Measurements from ENCODE around the gene CYP4V2.
"Not testable (repeated sequence)": the region's sequence is repeated elsewhere in the genome, so short reads cannot be mapped to it uniquely, and the experiment has no call there.

CYP4V2 gene

DNA sequence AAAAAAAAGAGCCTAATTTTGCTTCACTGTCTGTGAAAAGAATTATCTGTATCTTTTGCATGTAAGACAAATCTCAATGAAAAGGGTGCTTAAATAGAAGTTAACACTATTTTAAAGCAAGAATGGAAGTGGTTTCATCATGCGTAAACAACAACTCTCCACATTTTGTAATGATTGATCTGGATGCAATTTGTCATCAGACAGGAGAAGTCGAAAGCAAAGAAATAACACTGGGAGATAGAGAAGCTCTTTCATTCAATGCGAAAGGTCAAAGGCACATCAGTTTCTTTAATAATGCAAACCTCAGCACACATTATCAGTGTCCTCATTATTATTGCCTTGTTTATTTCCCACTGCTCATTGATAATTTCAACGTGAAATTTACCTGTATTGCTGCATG, 44.8 kb downstream of the CYP4V2 start:
- H3K27me3 Mint-ChIP-seq (ENCODE audit: low read depth), result no peaks in the 10 kb centered on the region
- H3K36me3 Mint-ChIP-seq (ENCODE audit: low read depth), result no peaks in the 10 kb centered on the region
- TF ChIP-seq, protein P1, sequence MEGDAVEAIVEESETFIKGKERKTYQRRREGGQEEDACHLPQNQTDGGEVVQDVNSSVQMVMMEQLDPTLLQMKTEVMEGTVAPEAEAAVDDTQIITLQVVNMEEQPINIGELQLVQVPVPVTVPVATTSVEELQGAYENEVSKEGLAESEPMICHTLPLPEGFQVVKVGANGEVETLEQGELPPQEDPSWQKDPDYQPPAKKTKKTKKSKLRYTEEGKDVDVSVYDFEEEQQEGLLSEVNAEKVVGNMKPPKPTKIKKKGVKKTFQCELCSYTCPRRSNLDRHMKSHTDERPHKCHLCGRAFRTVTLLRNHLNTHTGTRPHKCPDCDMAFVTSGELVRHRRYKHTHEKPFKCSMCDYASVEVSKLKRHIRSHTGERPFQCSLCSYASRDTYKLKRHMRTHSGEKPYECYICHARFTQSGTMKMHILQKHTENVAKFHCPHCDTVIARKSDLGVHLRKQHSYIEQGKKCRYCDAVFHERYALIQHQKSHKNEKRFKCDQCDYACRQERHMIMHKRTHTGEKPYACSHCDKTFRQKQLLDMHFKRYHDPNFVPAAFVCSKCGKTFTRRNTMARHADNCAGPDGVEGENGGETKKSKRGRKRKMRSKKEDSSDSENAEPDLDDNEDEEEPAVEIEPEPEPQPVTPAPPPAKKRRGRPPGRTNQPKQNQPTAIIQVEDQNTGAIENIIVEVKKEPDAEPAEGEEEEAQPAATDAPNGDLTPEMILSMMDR (IDR thresholded peaks at IDR 0.05; ENCODE audit: unreplicated experiment in 3 of 3), result no peak
- peaks cover 2% of the 10 kb centered on the region for H3K9me3 Mint-ChIP-seq
- no peak overlapping the region for H3K4me3 Mint-ChIP-seq
- no peak overlapping the region for H3K27ac Mint-ChIP-seq
- H3K4me1 Mint-ChIP-seq, result peaks cover 18% of the 10 kb centered on the region

DNA sequence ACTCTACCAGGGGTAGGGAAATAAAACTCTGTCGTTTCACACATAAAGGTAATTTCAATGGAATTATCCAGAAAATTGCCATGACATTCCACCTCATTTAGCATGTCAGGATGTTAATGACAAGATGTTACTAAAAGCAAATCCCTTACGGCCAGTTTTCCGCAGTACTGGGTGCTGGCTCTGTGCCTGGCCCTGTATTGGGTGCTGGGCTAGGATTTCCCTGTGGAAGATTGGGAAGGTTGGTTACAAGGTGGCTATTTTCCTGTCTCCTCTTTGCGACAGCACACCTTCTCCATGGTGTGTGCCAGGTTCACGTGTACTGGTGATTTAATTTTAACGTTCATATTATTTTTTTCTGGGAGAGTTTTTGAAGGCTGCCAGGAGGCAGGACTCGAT, 49.1 kb downstream of the CYP4V2 start:
- Mint-ChIP-seq H3K4me3 (no peak overlapping the region), H3K9me3 (peaks cover 2% of the 10 kb centered on the region), H3K36me3 (ENCODE audit: low read depth) (no peaks in the 10 kb centered on the region), H3K27me3 (ENCODE audit: low read depth) (no peaks in the 10 kb centered on the region), H3K27ac (no peak overlapping the region), H3K4me1 (no peaks in the 10 kb centered on the region)
- TF ChIP-seq, protein P1 (IDR thresholded peaks at IDR 0.05; ENCODE audit: unreplicated experiment in 3 of 3), result no peak

DNA sequence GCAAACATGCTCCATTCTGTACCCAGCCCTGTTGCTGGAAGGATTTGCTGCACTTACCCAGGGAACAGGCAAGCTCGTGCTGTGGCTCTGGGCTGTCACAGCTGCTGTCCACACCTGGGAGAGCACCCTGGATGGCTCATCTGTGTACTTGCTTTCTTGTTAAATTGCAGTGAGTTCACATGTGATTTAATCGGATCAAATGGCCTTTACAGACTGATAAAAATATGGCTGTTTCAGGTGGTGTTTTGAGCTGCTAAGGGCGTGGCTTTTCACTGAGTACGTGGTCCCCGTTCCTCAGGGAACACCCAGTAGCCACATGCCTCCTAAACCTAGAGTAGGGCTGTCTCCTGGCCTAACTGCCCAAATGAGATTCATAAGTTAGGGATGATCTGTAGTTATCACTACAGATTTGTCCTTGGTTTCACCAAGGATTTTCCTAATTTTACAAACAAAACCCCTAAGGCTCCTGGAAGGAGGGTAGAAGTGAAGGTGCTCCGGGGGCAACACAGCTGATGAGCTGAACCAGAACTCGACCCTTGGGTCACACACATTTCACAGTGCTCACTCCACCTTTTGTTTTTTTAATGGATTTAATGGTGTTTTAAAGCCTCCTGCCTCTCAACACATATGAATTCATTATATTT, 49.6 kb downstream of the CYP4V2 start:
- Mint-ChIP-seq H3K9me3 (peaks cover 5% of the 10 kb centered on the region), H3K4me1 (no peaks in the 10 kb centered on the region), H3K27me3 (ENCODE audit: low read depth) (no peaks in the 10 kb centered on the region), H3K4me3 (no peak overlapping the region), H3K36me3 (ENCODE audit: low read depth) (no peaks in the 10 kb centered on the region), H3K27ac (no peak overlapping the region)
- TF ChIP-seq, protein P1 (IDR thresholded peaks at IDR 0.05; ENCODE audit: unreplicated experiment in 3 of 3), result no peak

DNA sequence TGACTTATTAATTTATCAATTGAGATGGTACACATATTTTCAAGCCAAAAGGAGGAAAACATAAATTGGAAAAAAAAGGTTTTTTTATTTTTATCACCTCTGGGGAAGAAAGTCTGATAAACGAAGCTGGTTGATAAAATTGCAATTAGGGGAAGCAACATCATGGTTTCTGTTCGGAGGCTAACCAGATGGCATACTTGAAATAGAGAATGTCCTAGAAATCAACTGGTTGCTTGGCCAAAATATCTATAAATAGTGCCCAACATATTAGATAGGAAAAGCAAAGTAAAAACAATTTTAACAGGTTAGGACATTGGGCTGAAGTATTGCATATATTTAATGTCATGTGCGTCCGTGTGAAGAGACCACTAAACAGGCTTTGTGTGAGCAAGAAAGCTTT, 50.2 kb downstream of the CYP4V2 start:
- no peaks in the 10 kb centered on the region for H3K4me1 Mint-ChIP-seq
- peaks cover 7% of the 10 kb centered on the region for H3K9me3 Mint-ChIP-seq
- no peak overlapping the region for H3K4me3 Mint-ChIP-seq
- no peaks in the 10 kb centered on the region for H3K36me3 Mint-ChIP-seq (ENCODE audit: low read depth)
- TF ChIP-seq, protein P1 (IDR thresholded peaks at IDR 0.05; ENCODE audit: unreplicated experiment in 3 of 3), result no peak
- no peak overlapping the region for H3K27ac Mint-ChIP-seq
- no peaks in the 10 kb centered on the region for H3K27me3 Mint-ChIP-seq (ENCODE audit: low read depth)

DNA sequence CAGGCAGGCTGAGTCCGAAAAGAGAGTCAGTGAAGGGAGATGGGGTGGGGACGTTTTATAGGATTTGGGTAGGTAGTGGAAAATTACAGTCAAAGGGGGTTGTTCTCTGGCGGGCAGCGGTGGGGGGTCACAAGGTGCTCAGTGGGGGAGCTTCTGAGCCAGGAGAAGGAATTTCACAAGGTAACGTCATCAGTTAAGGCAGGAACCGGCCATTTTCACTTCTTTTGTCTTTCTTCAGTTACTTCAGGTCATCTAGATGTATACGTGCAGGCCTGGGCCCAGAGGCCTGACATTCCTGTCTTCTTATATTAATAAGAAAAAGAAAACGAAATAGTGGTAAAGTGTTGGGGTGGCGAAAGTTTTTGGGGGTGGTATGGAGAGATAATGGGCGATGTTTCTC, 50.7 kb downstream of the CYP4V2 start:
- H3K9me3 Mint-ChIP-seq; H3K4me3 Mint-ChIP-seq; H3K4me1 Mint-ChIP-seq; H3K27ac Mint-ChIP-seq; H3K27me3 Mint-ChIP-seq (ENCODE audit: low read depth); H3K36me3 Mint-ChIP-seq (ENCODE audit: low read depth): not testable (repeated sequence)

DNA sequence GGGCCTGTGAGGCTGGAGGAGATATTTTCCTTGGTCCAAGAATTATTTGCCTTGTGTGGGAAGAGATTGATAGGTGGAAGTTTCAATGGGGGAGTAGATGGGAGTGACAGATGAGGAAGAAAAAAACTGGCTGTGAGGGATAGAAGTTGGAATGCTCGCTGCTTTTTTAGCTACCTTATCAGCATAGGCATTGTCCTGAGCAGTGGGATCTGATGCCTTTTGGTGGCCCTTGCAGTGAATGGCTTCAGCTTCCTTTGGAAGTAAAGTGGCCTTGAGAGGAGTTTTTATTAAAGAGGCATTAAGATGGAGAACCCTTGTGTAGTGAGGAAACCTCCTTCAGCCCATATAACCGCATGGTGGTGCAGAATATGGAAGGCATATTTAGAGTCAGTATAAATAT, 52.0 kb downstream of the CYP4V2 start:
- no peak overlapping the region for H3K4me3 Mint-ChIP-seq
- H3K4me1 Mint-ChIP-seq, result no peaks in the 10 kb centered on the region
- H3K9me3 Mint-ChIP-seq, result peaks cover 5% of the 10 kb centered on the region
- no peaks in the 10 kb centered on the region for H3K36me3 Mint-ChIP-seq (ENCODE audit: low read depth)
- H3K27me3 Mint-ChIP-seq (ENCODE audit: low read depth), result no peaks in the 10 kb centered on the region
- no peak overlapping the region for H3K27ac Mint-ChIP-seq
- TF ChIP-seq, protein P1 (IDR thresholded peaks at IDR 0.05; ENCODE audit: unreplicated experiment in 3 of 3), result no peak

All from nephron (organoid).